GM18907 (cell line): ENCODE data around the gene IFT88.

Source experiments
- ATAC-seq: cut with Tn5 transposase; IDR thresholded peaks from one replicate; pipeline ENCODE4 v1.9.1; 2021; ENCODE audit warnings: mild to moderate bottlenecking, moderate library complexity; ENCODE audit not compliant: unreplicated experiment

The IFT88 gene

DNA sequence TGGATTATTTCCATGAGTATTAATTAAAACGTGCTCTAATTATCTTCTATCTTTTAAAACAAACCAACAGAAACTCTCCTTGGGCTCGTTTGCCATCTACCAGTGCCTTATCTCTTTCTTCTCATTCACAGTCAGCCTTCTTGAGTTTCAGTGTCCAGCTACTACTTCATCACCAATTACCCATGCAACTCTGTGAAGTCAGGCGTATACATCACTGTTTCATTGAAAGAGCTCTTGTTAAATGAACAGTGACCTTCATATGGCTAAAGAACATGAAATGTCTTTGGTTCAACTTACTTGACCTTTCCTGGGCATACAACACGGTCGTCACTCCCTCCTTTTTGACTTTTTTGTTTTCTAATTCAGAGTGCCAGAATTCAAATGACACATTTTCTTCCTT lies 5.2 kb upstream of the IFT88 start:
- no peak for ATAC-seq

DNA sequence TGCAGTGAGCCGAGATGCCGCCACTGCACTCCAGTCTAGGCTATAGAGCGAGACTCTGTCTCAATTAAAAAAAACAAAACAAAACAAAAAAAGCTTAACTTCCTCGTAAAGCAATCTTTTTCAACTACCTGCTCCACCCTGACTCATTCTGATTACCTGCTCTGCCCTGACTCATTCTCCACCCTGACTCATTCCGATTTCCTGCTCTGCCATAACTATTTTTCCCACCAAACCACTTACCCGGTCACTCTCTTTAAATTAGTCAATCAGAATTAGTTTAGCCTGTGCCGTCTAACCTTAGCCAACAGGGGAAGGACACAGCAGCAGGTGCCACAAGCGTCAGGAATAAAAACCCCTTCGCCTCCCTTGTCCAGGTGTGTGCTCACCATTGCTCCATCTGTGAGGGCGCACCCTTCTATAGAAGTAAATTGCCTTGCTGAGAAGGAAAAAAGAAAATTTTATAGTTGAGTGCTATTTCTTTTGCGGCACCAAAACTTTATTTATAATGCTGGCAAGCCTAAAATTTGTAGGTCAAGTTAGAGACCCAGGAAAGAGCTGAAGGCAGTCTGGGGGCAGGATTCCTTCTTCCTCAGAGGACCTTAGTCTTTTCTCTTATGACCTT lies 1.7 kb upstream of the IFT88 start:
- ATAC-seq = no peak

DNA sequence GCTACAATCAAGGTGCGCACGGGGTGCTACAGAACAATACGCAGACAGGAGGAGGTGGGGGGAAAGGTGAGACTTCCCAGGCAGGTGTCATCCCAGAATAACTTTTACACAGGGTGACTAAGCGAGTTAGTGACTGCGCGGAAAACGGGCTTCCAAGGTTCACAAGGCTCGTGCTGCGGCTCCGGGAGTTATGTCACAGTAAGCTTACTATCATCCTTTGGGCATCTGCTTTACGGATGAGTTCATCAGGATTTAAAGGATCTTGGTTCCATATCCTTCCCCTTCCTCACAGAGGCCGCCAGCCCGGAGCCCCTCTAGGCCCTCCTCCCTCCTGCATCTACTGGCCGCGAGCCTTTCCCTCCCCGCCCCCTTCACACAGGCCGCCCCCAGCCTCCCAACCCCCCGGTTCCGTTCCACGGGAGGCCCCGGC lies 474 bp upstream of the IFT88 start:
- ATAC-seq = no peak

DNA sequence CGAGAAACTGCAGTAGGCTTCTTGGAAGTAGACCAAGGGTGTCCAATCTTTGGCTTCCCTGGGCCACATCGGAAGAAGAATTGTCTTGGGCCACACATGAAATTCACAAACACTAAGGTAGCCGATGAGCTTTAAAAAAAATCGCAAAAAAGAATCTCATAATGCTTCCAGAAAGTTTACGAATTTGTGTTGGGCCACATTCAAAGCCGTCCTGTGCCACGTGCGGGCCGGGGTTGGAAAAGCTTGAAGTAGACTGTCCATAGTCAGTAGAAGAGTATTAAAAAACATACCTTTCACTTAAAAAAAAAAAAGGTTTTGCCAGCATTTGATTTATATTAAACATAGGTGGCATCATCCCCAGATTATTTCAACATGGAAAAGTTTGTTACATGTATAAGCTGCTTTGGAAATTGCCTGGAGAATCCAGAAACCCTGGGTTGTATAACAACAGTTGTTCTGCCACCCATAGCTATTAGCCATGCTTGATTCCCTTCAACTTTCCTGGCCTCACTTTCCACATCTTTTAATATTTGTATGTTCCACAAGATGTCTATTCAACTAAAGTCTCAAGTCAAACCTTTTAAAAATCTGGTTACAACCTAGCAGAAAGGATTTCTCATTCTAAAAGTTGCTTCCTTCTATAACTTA lies 1.0 kb downstream of the IFT88 start:
- no peak for ATAC-seq

GRCh38 chr13:20570517-20570916 lies 3.6 kb downstream of the IFT88 start:
- ATAC-seq = no peak

- no peak for ATAC-seq
These were observed 4.7 kb downstream of the IFT88 start for GRCh38 chr13:20571676-20572075.

GRCh38 chr13:20573186-20573585 lies 6.2 kb downstream of the IFT88 start:
- no peak for ATAC-seq

- no peak for ATAC-seq
These were observed 6.7 kb downstream of the IFT88 start for GRCh38 chr13:20573636-20574035.

- ATAC-seq = no peak
These were observed 12.2 kb downstream of the IFT88 start for GRCh38 chr13:20579191-20579590.

GRCh38 chr13:20580257-20580656 lies 13.3 kb downstream of the IFT88 start:
- no peak for ATAC-seq

DNA sequence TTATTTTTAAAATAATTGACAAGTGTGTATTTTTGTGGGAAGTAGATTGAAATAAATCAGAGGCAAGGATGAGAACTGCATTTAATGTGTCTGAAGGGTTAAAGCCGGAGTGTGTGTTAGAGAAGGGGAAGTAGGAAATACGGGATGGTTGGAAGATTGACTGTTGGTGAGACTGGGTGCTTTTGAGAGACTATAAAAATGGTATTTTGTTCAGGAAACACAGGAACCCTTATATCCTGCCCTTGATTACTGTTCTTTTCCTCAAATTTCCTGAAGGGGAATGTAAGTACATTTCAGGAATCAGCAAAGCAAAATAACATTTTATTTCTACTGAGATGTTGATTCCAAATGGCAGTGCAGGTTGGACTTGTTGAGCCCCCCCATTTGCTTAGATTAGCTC lies 15.1 kb downstream of the IFT88 start:
- no peak for ATAC-seq

DNA sequence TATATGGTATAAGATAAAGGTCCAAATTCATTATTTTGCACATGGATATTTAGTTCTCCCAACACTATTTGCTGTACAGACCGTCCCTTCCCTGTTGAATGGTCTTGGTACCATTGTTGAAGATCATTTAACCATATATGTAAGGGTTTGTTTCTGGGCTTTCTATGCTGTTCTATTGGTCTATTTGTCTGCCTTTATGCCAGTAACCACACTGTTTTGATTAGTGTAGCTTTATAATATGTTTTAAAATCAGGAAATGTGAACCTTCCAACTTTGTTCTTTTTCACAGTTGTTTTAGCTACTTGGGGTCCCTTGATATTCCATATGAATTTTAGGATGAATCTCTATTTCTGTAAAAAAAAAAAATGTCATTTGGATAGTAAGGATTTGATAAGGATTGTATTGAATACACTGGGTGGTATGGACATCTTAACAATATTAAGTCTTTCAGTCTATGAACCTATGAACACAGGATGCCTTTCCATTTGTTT lies 16.9 kb downstream of the IFT88 start:
- no peak for ATAC-seq

- no peak for ATAC-seq
These were observed 18.4 kb downstream of the IFT88 start for GRCh38 chr13:20585371-20585770.

DNA sequence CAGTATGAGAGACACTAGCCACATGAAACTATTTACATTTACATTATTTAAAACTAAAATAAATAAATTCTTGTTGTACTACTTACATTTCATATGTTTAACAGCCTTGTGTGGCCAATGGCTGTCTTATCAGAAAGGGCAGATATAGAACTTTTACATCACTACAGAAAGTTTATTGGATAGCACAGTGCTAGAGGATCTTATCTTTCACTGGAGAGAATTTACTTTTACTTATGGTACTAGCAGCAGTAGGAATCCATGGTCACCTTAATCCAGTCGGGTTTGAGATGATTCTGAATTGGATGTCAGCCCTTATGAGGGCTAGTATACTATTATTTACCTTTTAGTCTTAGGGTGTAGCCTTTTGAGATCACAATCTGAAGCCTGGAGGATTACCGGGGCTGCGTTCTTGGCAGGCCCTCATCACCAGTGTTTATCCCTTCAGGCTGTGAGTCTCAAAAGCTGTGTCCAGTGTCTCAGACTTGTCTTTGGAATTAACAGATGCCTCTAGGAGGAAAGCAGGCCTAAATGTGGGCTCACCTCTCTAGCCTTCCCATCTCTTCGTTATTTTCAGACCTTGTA lies 21.7 kb downstream of the IFT88 start:
- no peak for ATAC-seq

- no peak for ATAC-seq
These were observed 23.6 kb downstream of the IFT88 start for GRCh38 chr13:20590561-20590960.

GRCh38 chr13:20592606-20593005 lies 25.6 kb downstream of the IFT88 start:
- no peak for ATAC-seq

DNA sequence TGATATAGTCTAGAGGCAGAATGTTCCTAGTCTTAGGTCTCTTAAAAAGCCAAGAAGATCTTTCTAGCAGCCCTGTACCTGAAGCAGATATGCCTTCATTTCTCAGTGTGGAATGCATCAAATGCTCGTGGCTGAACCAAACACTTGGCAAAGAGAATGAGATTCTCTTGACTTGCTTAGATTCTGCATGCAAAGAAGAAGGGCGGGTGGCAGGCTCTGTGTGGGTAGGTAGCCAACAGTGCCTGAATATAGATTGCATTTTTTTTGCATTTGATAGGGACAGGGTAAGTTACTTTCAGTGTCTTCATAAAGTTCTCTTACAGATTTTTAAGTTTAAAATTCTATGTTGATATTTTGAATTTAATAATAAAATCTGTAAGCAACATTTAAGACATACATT lies 27.3 kb downstream of the IFT88 start:
- ATAC-seq = no peak

- no peak for ATAC-seq
These were observed 40.1 kb downstream of the IFT88 start for GRCh38 chr13:20607015-20607414.

DNA sequence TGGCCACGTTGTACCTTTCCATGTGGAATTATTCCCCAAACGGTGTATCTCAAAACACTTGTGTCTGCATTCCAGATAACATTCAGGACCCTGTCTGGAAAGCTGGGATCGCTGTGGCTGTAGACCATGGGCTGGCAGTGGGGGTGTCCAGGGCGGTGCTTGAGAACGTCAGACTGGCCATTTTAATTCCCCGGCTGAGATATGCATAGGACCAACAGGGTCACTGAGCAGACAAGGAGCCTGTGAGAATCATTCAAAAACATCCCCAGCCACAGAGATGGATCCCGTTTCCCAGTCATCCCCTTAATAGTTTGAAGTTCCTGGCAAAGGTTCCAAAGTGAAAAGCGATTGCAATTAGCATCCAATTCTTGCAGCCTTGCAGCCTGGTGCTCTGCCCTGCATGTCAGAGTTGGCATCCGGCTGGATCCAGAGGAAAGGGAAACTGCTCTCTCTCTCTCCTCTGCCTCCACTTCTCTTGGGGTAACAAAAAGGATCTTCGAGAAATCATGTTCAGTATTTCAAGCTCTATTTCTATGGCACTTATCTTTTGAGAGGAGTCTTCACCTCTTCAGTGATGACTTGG lies 41.6 kb downstream of the IFT88 start:
- no peak for ATAC-seq

GRCh38 chr13:20609145-20609544 lies 42.2 kb downstream of the IFT88 start:
- no peak for ATAC-seq

- no peak for ATAC-seq
These were observed 43.0 kb downstream of the IFT88 start for GRCh38 chr13:20610006-20610405.
